Activated naive CD8-positive, alpha-beta T cell treated with anti-CD3 and anti-CD28 coated beads for 36 hours (primary cell): ENCODE measurements around the gene FLNA. TPM values are rescaled to one million over a fixed set of nuclear protein-coding genes. Genes with fewer than 3 reads are reported as not detected.
"Not testable (repeated sequence)": the region's sequence is repeated elsewhere in the genome, so short reads cannot be mapped to it uniquely, and the experiment has no call there.

Source experiments
- DNase-seq: peaks from one replicate; pipeline ENCODE4 v3.0.0; 2021
- H3K27ac Mint-ChIP-seq: one replicate; pipeline ENCODE4 v1.8.0; 2022; ENCODE audit warnings: mild to moderate bottlenecking, moderate library complexity, mixed read lengths
- H3K27me3 Mint-ChIP-seq: one replicate; pipeline ENCODE4 v1.8.0; 2022; ENCODE audit warnings: mild to moderate bottlenecking, mixed read lengths
- H3K36me3 Mint-ChIP-seq: one replicate; pipeline ENCODE4 v1.8.0; 2021; ENCODE audit warnings: mild to moderate bottlenecking, mixed read lengths
- H3K4me1 Mint-ChIP-seq: one replicate; pipeline ENCODE4 v1.8.0; 2021; ENCODE audit warnings: mixed read lengths
- H3K4me3 Mint-ChIP-seq: one replicate; pipeline ENCODE4 v1.8.0; 2022; ENCODE audit warnings: mild to moderate bottlenecking, moderate library complexity, mixed read lengths
- H3K9me3 Mint-ChIP-seq: one replicate; pipeline ENCODE4 v1.8.0; 2022; ENCODE audit warnings: mixed read lengths
- total RNA-seq, 2 experiments: library from RNA; stranded (reverse); gene quantifications; one replicate each; pipeline ENCODE4 v1.2.3, GENCODE V29; 2021

The FLNA gene
- total RNA-seq, 2 experiments from 2014 or later, result 694 to 696 TPM

GRCh38 chrX:154305541-154306205 lies 68.8 kb downstream of the FLNA start:
- Mint-ChIP-seq H3K9me3 (no peaks in the 10 kb centered on the region), H3K27ac (no peak overlapping the region), H3K27me3 (no peaks in the 10 kb centered on the region), H3K36me3 (peaks cover 1% of the 10 kb centered on the region), H3K4me1 (peaks cover 18% of the 10 kb centered on the region), H3K4me3 (no peak overlapping the region)
- no peak for DNase-seq

GRCh38 chrX:154304846-154305245 lies 69.6 kb downstream of the FLNA start:
- Mint-ChIP-seq H3K9me3 (no peaks in the 10 kb centered on the region), H3K36me3 (peaks cover 1% of the 10 kb centered on the region), H3K4me3 (no peak overlapping the region), H3K27me3 (no peaks in the 10 kb centered on the region), H3K4me1 (peaks cover 16% of the 10 kb centered on the region), H3K27ac (no peak overlapping the region)
- no peak for DNase-seq

GRCh38 chrX:154303476-154303875 lies 71.0 kb downstream of the FLNA start:
- Mint-ChIP-seq H3K27me3 (no peaks in the 10 kb centered on the region), H3K27ac (no peak overlapping the region)

GRCh38 chrX:154302998-154303397 lies 71.4 kb downstream of the FLNA start:
- not testable (repeated sequence) for H3K27me3 Mint-ChIP-seq, H3K4me3 Mint-ChIP-seq, H3K36me3 Mint-ChIP-seq, H3K27ac Mint-ChIP-seq, H3K9me3 Mint-ChIP-seq, H3K4me1 Mint-ChIP-seq, DNase-seq

More at GRCh38 chrX:154303476-154303875, 71.0 kb downstream of the FLNA start:
- H3K36me3 Mint-ChIP-seq, result peaks cover 1% of the 10 kb centered on the region
- DNase-seq, result no peak
- no peaks in the 10 kb centered on the region for H3K9me3 Mint-ChIP-seq
- H3K4me1 Mint-ChIP-seq, result peaks cover 11% of the 10 kb centered on the region
- no peak overlapping the region for H3K4me3 Mint-ChIP-seq

- peaks cover 1% of the 10 kb centered on the region for H3K36me3 Mint-ChIP-seq
- peaks cover 3% of the 10 kb centered on the region for H3K4me1 Mint-ChIP-seq
- DNase-seq, result no peak
- H3K9me3 Mint-ChIP-seq, result no peaks in the 10 kb centered on the region
- H3K4me3 Mint-ChIP-seq, result no peak overlapping the region
- no peaks in the 10 kb centered on the region for H3K27me3 Mint-ChIP-seq
- H3K27ac Mint-ChIP-seq, result no peak overlapping the region
Observed at GRCh38 chrX:154300816-154301215, 73.6 kb downstream of the FLNA start.

Other genes starting within 250 kb of the FLNA start
- gene OPN1LW, start 230.4 kb downstream of the FLNA start, total RNA-seq, result not detected
- not detected for gene OPN1MW, start 192.0 kb downstream of the FLNA start, total RNA-seq
- gene OPN1MW2, start 154.9 kb downstream of the FLNA start, total RNA-seq, result not detected
- not detected for gene OPN1MW3, start 117.1 kb downstream of the FLNA start, total RNA-seq
- not detected for gene TEX28, start 79.5 kb downstream of the FLNA start, total RNA-seq
- 1 to 10 TPM in 1 of 2 experiments, under 1 TPM in 1; 0.72 to 1.1 TPM for gene TKTL1, start 78.8 kb downstream of the FLNA start, total RNA-seq
- gene EMD, start 4.7 kb upstream of the FLNA start, total RNA-seq, result 100 to 1,000 TPM; 110 to 112 TPM
- 1,000 to 10,000 TPM; 2,967 to 3,168 TPM for gene RPL10, start 23.7 kb upstream of the FLNA start, total RNA-seq
- 10 to 100 TPM; 12.4 to 12.7 TPM for gene DNASE1L1, start 34.6 kb upstream of the FLNA start, total RNA-seq
- 10 to 100 TPM; 35.1 to 35.8 TPM for gene TAFAZZIN, start 36.9 kb upstream of the FLNA start, total RNA-seq
- gene ATP6AP1, start 54.0 kb upstream of the FLNA start, total RNA-seq, result 10 to 100 TPM; 25.1 to 25.3 TPM
- 10 to 100 TPM; 66.3 to 68.4 TPM for gene GDI1, start 62.5 kb upstream of the FLNA start, total RNA-seq
- gene FAM50A, start 69.5 kb upstream of the FLNA start, total RNA-seq, result 10 to 100 TPM; 45.3 to 46.4 TPM
- gene PLXNA3, start 83.6 kb upstream of the FLNA start, total RNA-seq, result 10 to 100 TPM; 22.3 to 23.1 TPM
- gene LAGE3, start 104.6 kb upstream of the FLNA start, total RNA-seq, result 10 to 100 TPM; 65.1 to 72.4 TPM
- 10 to 100 TPM; 53.2 to 54.7 TPM for gene UBL4A, start 112.0 kb upstream of the FLNA start, total RNA-seq
- gene SLC10A3, start 116.0 kb upstream of the FLNA start, total RNA-seq, result 10 to 100 TPM; 18.0 to 19.0 TPM
- 10 to 100 TPM; 26.8 to 27.3 TPM for gene FAM3A, start 141.6 kb upstream of the FLNA start, total RNA-seq
- 10 to 100 TPM; 89.9 to 92.4 TPM for gene G6PD, start 172.2 kb upstream of the FLNA start, total RNA-seq
- 10 to 100 TPM; 31.1 to 32.5 TPM for gene IKBKG, start 173.0 kb upstream of the FLNA start, total RNA-seq
- not detected for gene CTAG1A, start 210.5 kb upstream of the FLNA start, total RNA-seq
- not detected for gene CTAG1B, start 244.6 kb upstream of the FLNA start, total RNA-seq